T-helper 2 cell treated with Interferon-gamma antibody and Interleukin-4, amounts not matched to agents 5 μg/mL and 100 μg/mL, for 36 hours (primary cell): ENCODE measurements around the gene EMP2.

Source experiments
- DNase-seq: peaks from one replicate; pipeline ENCODE4 v3.0.0; 2021; ENCODE audit warnings: low spot score
- H3K27ac Mint-ChIP-seq: one replicate; pipeline ENCODE4 v1.8.0; 2021; ENCODE audit warnings: mild to moderate bottlenecking, mixed read lengths
- H3K27me3 Mint-ChIP-seq: one replicate; pipeline ENCODE4 v1.8.0; 2021; ENCODE audit warnings: low read depth, mixed read lengths
- H3K36me3 Mint-ChIP-seq: one replicate; pipeline ENCODE4 v1.8.0; 2021; ENCODE audit warnings: low read depth, mixed read lengths
- H3K4me1 Mint-ChIP-seq: one replicate; pipeline ENCODE4 v1.8.0; 2021; ENCODE audit warnings: low read depth, mixed read lengths
- H3K4me3 Mint-ChIP-seq: one replicate; pipeline ENCODE4 v1.8.0; 2022; ENCODE audit warnings: mild to moderate bottlenecking, moderate library complexity, mixed read lengths
- H3K9me3 Mint-ChIP-seq: one replicate; pipeline ENCODE4 v1.8.0; 2021; ENCODE audit warnings: mixed read lengths

EMP2 gene

GRCh38 chr16:10578474-10579316 is 1.7 kb downstream of the EMP2 start:
- Mint-ChIP-seq H3K4me3 (no peak overlapping the region), H3K27me3 (peaks cover 43% of the 10 kb centered on the region), H3K9me3 (no peaks in the 10 kb centered on the region), H3K4me1 (peaks cover 2% of the 10 kb centered on the region), H3K36me3 (no peaks in the 10 kb centered on the region), H3K27ac (no peak overlapping the region)
- no peak for DNase-seq

- Mint-ChIP-seq H3K9me3 (no peaks in the 10 kb centered on the region), H3K36me3 (no peaks in the 10 kb centered on the region), H3K27ac (no peak overlapping the region), H3K27me3 (peaks cover 40% of the 10 kb centered on the region), H3K4me3 (no peak overlapping the region), H3K4me1 (peaks cover 2% of the 10 kb centered on the region)
- DNase-seq = no peak
These were observed 2.8 kb downstream of the EMP2 start for GRCh38 chr16:10577305-10578202.

GRCh38 chr16:10576390-10577304 is 3.8 kb downstream of the EMP2 start:
- Mint-ChIP-seq H3K27ac (no peak overlapping the region), H3K36me3 (no peaks in the 10 kb centered on the region), H3K27me3 (peaks cover 31% of the 10 kb centered on the region), H3K4me1 (peaks cover 2% of the 10 kb centered on the region), H3K9me3 (no peaks in the 10 kb centered on the region), H3K4me3 (no peak overlapping the region)
- no peak for DNase-seq

GRCh38 chr16:10575506-10576130 is 4.8 kb downstream of the EMP2 start:
- Mint-ChIP-seq H3K36me3 (no peaks in the 10 kb centered on the region), H3K4me1 (no peaks in the 10 kb centered on the region), H3K27ac (no peak overlapping the region), H3K27me3 (peaks cover 22% of the 10 kb centered on the region), H3K9me3 (no peaks in the 10 kb centered on the region), H3K4me3 (no peak overlapping the region)
- no peak for DNase-seq

- no peak for DNase-seq
- Mint-ChIP-seq H3K4me1 (no peaks in the 10 kb centered on the region), H3K9me3 (no peaks in the 10 kb centered on the region), H3K36me3 (no peaks in the 10 kb centered on the region), H3K27ac (no peak overlapping the region), H3K27me3 (peaks cover 4% of the 10 kb centered on the region), H3K4me3 (no peak overlapping the region)
These were observed 7.8 kb downstream of the EMP2 start for GRCh38 chr16:10572611-10573010.

- Mint-ChIP-seq H3K36me3 (no peaks in the 10 kb centered on the region), H3K4me3 (no peak overlapping the region), H3K4me1 (no peaks in the 10 kb centered on the region), H3K27ac (no peak overlapping the region), H3K9me3 (no peaks in the 10 kb centered on the region), H3K27me3 (peaks cover 4% of the 10 kb centered on the region)
- no peak for DNase-seq
These were observed 9.0 kb downstream of the EMP2 start for GRCh38 chr16:10571354-10571753.

- Mint-ChIP-seq H3K9me3 (no peaks in the 10 kb centered on the region), H3K4me1 (no peaks in the 10 kb centered on the region), H3K27ac (no peak overlapping the region), H3K4me3 (no peak overlapping the region), H3K27me3 (peaks cover 4% of the 10 kb centered on the region), H3K36me3 (no peaks in the 10 kb centered on the region)
- DNase-seq = no peak
These were observed 10.8 kb downstream of the EMP2 start for GRCh38 chr16:10569621-10570020.

- Mint-ChIP-seq H3K27ac (no peak overlapping the region), H3K4me3 (no peak overlapping the region), H3K36me3 (no peaks in the 10 kb centered on the region), H3K27me3 (no peaks in the 10 kb centered on the region), H3K9me3 (peaks cover 6% of the 10 kb centered on the region), H3K4me1 (no peaks in the 10 kb centered on the region)
- no peak for DNase-seq
These were observed 13.8 kb downstream of the EMP2 start for GRCh38 chr16:10566613-10567012.

GRCh38 chr16:10565167-10565566 is 15.2 kb downstream of the EMP2 start:
- peaks cover 6% of the 10 kb centered on the region for H3K9me3 Mint-ChIP-seq

GRCh38 chr16:10564591-10564990 is 15.8 kb downstream of the EMP2 start:
- H3K27me3 Mint-ChIP-seq = no peaks in the 10 kb centered on the region

More at GRCh38 chr16:10565167-10565566, 15.2 kb downstream of the EMP2 start:
- no peaks in the 10 kb centered on the region for H3K4me1 Mint-ChIP-seq
- no peak for DNase-seq
- H3K27me3 Mint-ChIP-seq = no peaks in the 10 kb centered on the region
- H3K4me3 Mint-ChIP-seq = no peak overlapping the region
- no peak overlapping the region for H3K27ac Mint-ChIP-seq
- H3K36me3 Mint-ChIP-seq = no peaks in the 10 kb centered on the region

GRCh38 chr16:10562361-10562899 is 18.0 kb downstream of the EMP2 start:
- DNase-seq = no peak
- Mint-ChIP-seq H3K27ac (no peak overlapping the region), H3K9me3 (peaks cover 6% of the 10 kb centered on the region), H3K4me3 (no peak overlapping the region), H3K36me3 (no peaks in the 10 kb centered on the region), H3K27me3 (no peaks in the 10 kb centered on the region), H3K4me1 (no peaks in the 10 kb centered on the region)

More at GRCh38 chr16:10564591-10564990, 15.8 kb downstream of the EMP2 start:
- no peaks in the 10 kb centered on the region for H3K36me3 Mint-ChIP-seq
- H3K4me3 Mint-ChIP-seq = no peak overlapping the region
- H3K4me1 Mint-ChIP-seq = no peaks in the 10 kb centered on the region
- DNase-seq = no peak
- peaks cover 6% of the 10 kb centered on the region for H3K9me3 Mint-ChIP-seq
- H3K27ac Mint-ChIP-seq = no peak overlapping the region

- peaks cover 6% of the 10 kb centered on the region for H3K9me3 Mint-ChIP-seq
- H3K36me3 Mint-ChIP-seq = no peaks in the 10 kb centered on the region
- no peaks in the 10 kb centered on the region for H3K4me1 Mint-ChIP-seq
- no peak overlapping the region for H3K4me3 Mint-ChIP-seq
- no peak for DNase-seq
- no peak overlapping the region for H3K27ac Mint-ChIP-seq
- no peaks in the 10 kb centered on the region for H3K27me3 Mint-ChIP-seq
These were observed 19.0 kb downstream of the EMP2 start for GRCh38 chr16:10561425-10561824.

GRCh38 chr16:10561001-10561400 is 19.4 kb downstream of the EMP2 start:
- peaks cover 6% of the 10 kb centered on the region for H3K9me3 Mint-ChIP-seq
- no peak overlapping the region for H3K4me3 Mint-ChIP-seq
- no peaks in the 10 kb centered on the region for H3K4me1 Mint-ChIP-seq
- H3K36me3 Mint-ChIP-seq = no peaks in the 10 kb centered on the region
- DNase-seq = no peak
- H3K27me3 Mint-ChIP-seq = no peaks in the 10 kb centered on the region
- H3K27ac Mint-ChIP-seq = no peak overlapping the region
